H1 (cell line): ENCODE results near the gene RPL36A. TPM values are rescaled to one million over a fixed set of nuclear protein-coding genes. Genes with fewer than 3 reads are reported as not detected.

Experiments
- CTCF ChIA-PET: fragments of 300-600 bp; sonication (Branson Sonifier 250); formaldehyde crosslinking; loops from one replicate; lab custom pipeline; 2021; ENCODE audit not compliant: partially characterized antibody; lab: Charles Lee
- POLR2A ChIA-PET: fragments of 300-600 bp; sonication (Branson Sonifier 250); formaldehyde crosslinking; loops from one replicate; lab custom pipeline; 2021; ENCODE audit warnings: inconsistent platforms; ENCODE audit not compliant: partially characterized antibody; lab: Charles Lee
- DNase-seq, 2 experiments: peaks; one replicate each; pipeline versions ENCODE4 v3.0.0 to v3.0.0-alpha.2; 2010 to 2022; ENCODE audit warnings: low spot score in 2 of 2, low read depth in 1 of 2, mixed read lengths in 1 of 2
- FAIRE-seq: peaks from 2 replicates; lab custom pipeline; 2011; peaks lifted over from hg19 to GRCh38; lab: Jason Lieb, UNC
- H2AFZ ChIP-seq: 2 replicates; pipeline ENCODE4 v1.8.1; 2012; ENCODE audit warnings: low read length, inconsistent platforms
- H2AK5ac ChIP-seq: 2 replicates; pipeline ENCODE4 v1.6.1; 2013; ENCODE audit warnings: low read depth, low read length
- H2BK120ac ChIP-seq: replicated peaks from 2 replicates; pipeline ENCODE3; 2013; ENCODE audit warnings: low read depth, low read length, inconsistent platforms
- H2BK12ac ChIP-seq: 2 replicates; pipeline ENCODE4 v1.6.1; 2013; ENCODE audit warnings: low read depth, low read length
- H2BK15ac ChIP-seq: 2 replicates; pipeline ENCODE4 v1.6.1; 2013; ENCODE audit warnings: low read length
- H2BK20ac ChIP-seq: 2 replicates; pipeline ENCODE4 v1.6.1; 2013; ENCODE audit warnings: low read length
- H2BK5ac ChIP-seq: 2 replicates; pipeline ENCODE4 v1.6.1; 2013; ENCODE audit warnings: low read depth, low read length
- H3K14ac ChIP-seq: 2 replicates; pipeline ENCODE4 v1.6.1; 2013; ENCODE audit warnings: inconsistent platforms; ENCODE audit not compliant: insufficient read length
- H3K18ac ChIP-seq: 2 replicates; pipeline ENCODE4 v1.6.1; 2013; ENCODE audit warnings: low read length; ENCODE audit errors: extremely low read depth
- H3K23ac ChIP-seq: 2 replicates; pipeline ENCODE4 v1.6.1; 2013; ENCODE audit warnings: inconsistent platforms; ENCODE audit not compliant: insufficient read length
- H3K23me2 ChIP-seq: 2 replicates; pipeline ENCODE4 v1.6.1; 2013; ENCODE audit warnings: low read depth, low read length
- H3K27ac ChIP-seq: 2 replicates; pipeline ENCODE4 v1.6.1; 2011; ENCODE audit warnings: low read depth, low read length, inconsistent platforms
- H3K27me3 ChIP-seq, 4 experiments: replicated peaks in 1 of 4; 1 replicate in 1 of 4; 2 replicates in 3 of 4; pipeline versions ENCODE4 v1.6.1 to v1.8.1; 2011 to 2013; ENCODE audit warnings: low read length in 3 of 4, mild to moderate bottlenecking in 3 of 4, inconsistent platforms in 2 of 4, mixed read lengths in 2 of 4, moderate library complexity in 1 of 4; ENCODE audit not compliant: control insufficient read depth in 3 of 4, insufficient read depth in 3 of 4; ENCODE audit errors: extremely low read depth in 1 of 4
- H3K36me3 ChIP-seq, 4 experiments: 2 replicates each; pipeline versions ENCODE4 v1.6.1 to v1.8.1; 2011 to 2013; ENCODE audit warnings: mild to moderate bottlenecking in 4 of 4, low read length in 3 of 4, moderate library complexity in 2 of 4, control low read depth in 1 of 4, inconsistent platforms in 1 of 4; ENCODE audit not compliant: insufficient read depth in 4 of 4, control insufficient read depth in 2 of 4
- H3K4ac ChIP-seq: replicated peaks from 2 replicates; pipeline ENCODE3; 2013; ENCODE audit warnings: low read length, low read depth, mixed read lengths, inconsistent platforms; ENCODE audit not compliant: insufficient read length
- H3K4me1 ChIP-seq, 4 experiments: replicated peaks in 1 of 4; 1 replicate in 1 of 4; 2 replicates in 3 of 4; pipeline versions ENCODE4 v1.6.1 to v1.8.1; 2011 to 2013; ENCODE audit warnings: low read length in 3 of 4, inconsistent platforms in 2 of 4, mixed read lengths in 1 of 4; ENCODE audit not compliant: insufficient read depth in 4 of 4, control insufficient read depth in 3 of 4
- H3K4me2 ChIP-seq, 2 experiments: 2 replicates each; pipeline versions ENCODE4 v1.6.1 to v1.8.1; 2011 to 2013; ENCODE audit warnings: low read depth in 2 of 2, low read length in 2 of 2, control low read depth in 1 of 2, inconsistent platforms in 1 of 2, mild to moderate bottlenecking in 1 of 2; ENCODE audit not compliant: insufficient read depth in 1 of 2
- H3K4me3 ChIP-seq, 4 experiments: fragments of 200-600, 300-600 bp in 1 of 4; sonication (generic), shearing (Covaris generic), sonication (Bioruptor Twin) in 1 of 4; 2 replicates each; pipeline versions ENCODE4 v1.5.1 to v1.8.1; 2011 to 2016; ENCODE audit warnings: low read length in 4 of 4, low read depth in 3 of 4, control low read depth in 2 of 4, inconsistent platforms in 2 of 4, mild to moderate bottlenecking in 2 of 4, mixed read lengths in 1 of 4, moderate library complexity in 1 of 4; ENCODE audit not compliant: insufficient read depth in 2 of 4; ENCODE audit errors: extremely low read depth in 1 of 4
- H3K56ac ChIP-seq: replicated peaks from 2 replicates; pipeline ENCODE3; 2013; ENCODE audit warnings: low read depth, mild to moderate bottlenecking, mixed read lengths, low read length, inconsistent platforms; ENCODE audit not compliant: insufficient read length
- H3K79me1 ChIP-seq: 2 replicates; pipeline ENCODE4 v1.6.1; 2013; ENCODE audit warnings: low read depth, low read length, control low read depth
- H3K79me2 ChIP-seq, 2 experiments: 2 replicates each; pipeline versions ENCODE4 v1.6.1 to v1.8.1; 2012 to 2013; ENCODE audit warnings: low read length in 2 of 2, mild to moderate bottlenecking in 2 of 2, inconsistent platforms in 1 of 2; ENCODE audit not compliant: insufficient read depth in 2 of 2, control insufficient read depth in 1 of 2
- H3K9ac ChIP-seq, 4 experiments: replicated peaks in 1 of 4; 1 replicate in 1 of 4; 2 replicates in 3 of 4; pipeline versions ENCODE4 v1.6.1 to v1.8.1; 2011 to 2013; ENCODE audit warnings: low read depth in 3 of 4, low read length in 3 of 4, control low read depth in 2 of 4, mild to moderate bottlenecking in 2 of 4, moderate library complexity in 2 of 4, inconsistent platforms in 1 of 4; ENCODE audit errors: extremely low read depth in 1 of 4
- H3K9me3 ChIP-seq, 2 experiments: 2 replicates each; pipeline versions ENCODE4 v1.6.1 to v1.8.1; 2012 to 2013; ENCODE audit warnings: mild to moderate bottlenecking in 2 of 2, moderate library complexity in 2 of 2, control low read depth in 1 of 2, inconsistent platforms in 1 of 2, low read depth in 1 of 2, low read length in 1 of 2, mixed read lengths in 1 of 2; ENCODE audit not compliant: insufficient read depth in 2 of 2
- H4K20me1 ChIP-seq, 2 experiments: replicated peaks in 1 of 2; 2 replicates each; pipeline versions ENCODE3 to v1.8.1; 2011 to 2013; ENCODE audit warnings: inconsistent platforms in 2 of 2, low read length in 2 of 2, mild to moderate bottlenecking in 1 of 2; ENCODE audit not compliant: insufficient read depth in 2 of 2, control insufficient read depth in 1 of 2
- H4K5ac ChIP-seq: 2 replicates; pipeline ENCODE4 v1.6.1; 2013; ENCODE audit warnings: low read length, low read depth, mixed read lengths, inconsistent platforms; ENCODE audit not compliant: insufficient read length
- H4K8ac ChIP-seq: 2 replicates; pipeline ENCODE4 v1.8.0; 2013; ENCODE audit warnings: mild to moderate bottlenecking, moderate library complexity, low read length, inconsistent platforms; ENCODE audit not compliant: insufficient read depth; ENCODE audit errors: extremely low read depth
- H4K91ac ChIP-seq: replicated peaks from 2 replicates; pipeline ENCODE3; 2013; ENCODE audit warnings: low read length, mixed read lengths, inconsistent platforms; ENCODE audit not compliant: insufficient read length
- SIRT6 ChIP-seq: IDR thresholded peaks from one replicate; pipeline ENCODE4 v1.7.1; 2012; ENCODE audit warnings: low read length, inconsistent platforms
- WGBS, 2 experiments: shearing (Covaris generic) in 1 of 2; methylation state at CpG; one replicate each; pipeline versions ENCODE4 v1.1.6 to v1.1.7; 2013 to 2015; ENCODE audit warnings: low lambda C conversion rate in 2 of 2, mixed read lengths in 2 of 2, inconsistent platforms in 1 of 2, low coverage in 1 of 2, missing lambda C conversion rate in 1 of 2; ENCODE audit not compliant: insufficient replicate concordance in 2 of 2, insufficient coverage in 1 of 2, insufficient read length in 1 of 2; ENCODE audit errors: extremely low coverage in 1 of 2, missing lambda C conversion rate in 1 of 2; 5-methylcytosine and 5-hydroxymethylcytosine counted together
- polyA plus RNA-seq, 7 experiments: library from polyadenylated mRNA; depleted of rRNA in 3 of 7; stranded (reverse) in 5 of 7; unstranded in 2 of 7; fragments of >200 nt in 5 of 7; fragments of 200-250 nt in 2 of 7; gene quantifications; 1 replicate in 5 of 7; 2 replicates in 1 of 7; 4 replicates in 1 of 7; pipeline versions ENCODE4 v1.2.1 to v1.2.3, GENCODE V29; 2011 to 2013; ENCODE audit warnings: missing spikeins in 2 of 7, mixed read lengths in 2 of 7
- total RNA-seq: library from RNA; stranded (reverse); fragmentation: NEBNext Ultra II Directional; extraction: Animal tissue kit (Norgen Biotek cat#: 25700); gene quantifications from 2 replicates; pipeline ENCODE4 v1.2.1, GENCODE V29; 2021

RPL36A gene
- total and polyA plus RNA-seq, 2 of the 8 experiments (the other 6 are each of a cell fraction or from before 2014, with no cell fraction given), result 271 to 1,587 TPM

DNA sequence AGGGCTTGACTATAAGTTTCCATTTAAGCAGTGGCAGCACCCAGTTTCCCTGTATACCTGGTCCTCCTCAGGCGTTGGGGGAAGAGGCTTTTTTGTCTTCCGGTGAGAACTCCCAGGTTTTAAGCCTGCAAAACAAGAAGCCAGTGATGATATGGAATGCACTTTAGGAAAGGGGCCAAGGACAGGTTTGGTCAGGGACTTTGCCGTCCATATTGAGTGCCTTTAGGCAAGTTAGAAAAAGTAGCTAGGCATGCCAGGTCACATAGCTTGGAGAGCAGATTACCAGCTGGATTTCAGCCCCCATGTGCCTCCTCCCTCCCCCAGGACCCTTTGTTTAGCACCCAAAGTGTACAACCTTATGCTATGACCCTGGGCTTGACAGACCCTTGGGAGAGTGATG, 28.7 kb upstream of the RPL36A start:
- H4K91ac ChIP-seq, result no peak overlapping the region
- no peak overlapping the region for H3K4ac ChIP-seq
- no peaks in the 10 kb centered on the region for H3K9me3 ChIP-seq
- no peak overlapping the region for H2BK15ac ChIP-seq
- H3K23me2 ChIP-seq, result no peaks in the 10 kb centered on the region
- H4K20me1 ChIP-seq, result no peaks in the 10 kb centered on the region
- H2BK20ac ChIP-seq, result no peak overlapping the region
- no peak overlapping the region for H3K4me2 ChIP-seq
- ChIA-PET POLR2A (no interaction called here), CTCF (no interaction called here)
- WGBS, 2 experiments, result 79% methylated on average over 3 of the region's 3 CpGs; no CpG with 5 or more reads in 1 of the 2 experiments
- no peak overlapping the region for H3K14ac ChIP-seq
- no peak overlapping the region for H3K23ac ChIP-seq
- no peak overlapping the region for H2BK12ac ChIP-seq
- H3K4me1 ChIP-seq, result no peaks in the 10 kb centered on the region
- no peak overlapping the region for H3K9ac ChIP-seq
- FAIRE-seq (no peak), DNase-seq (no peak)
- TF ChIP-seq SIRT6, result no peak
- no peaks in the 10 kb centered on the region for H3K36me3 ChIP-seq
- H3K56ac ChIP-seq, result no peak overlapping the region
- H3K79me2 ChIP-seq, result no peaks in the 10 kb centered on the region
- H3K79me1 ChIP-seq, result no peaks in the 10 kb centered on the region
- no peak overlapping the region for H3K18ac ChIP-seq
- H3K27me3 ChIP-seq, result no peaks in the 10 kb centered on the region
- H3K4me3 ChIP-seq, result no peak overlapping the region
- no peak overlapping the region for H4K5ac ChIP-seq
- H2AK5ac ChIP-seq, result no peak overlapping the region
- H2BK5ac ChIP-seq, result no peak overlapping the region
- no peak overlapping the region for H2AFZ ChIP-seq
- no peak overlapping the region for H3K27ac ChIP-seq
- no peak overlapping the region for H4K8ac ChIP-seq
- no peak overlapping the region for H2BK120ac ChIP-seq
